Stomach (tissue), 4 donors: ENCODE results near the gene CA5A.

ENCODE experiments used
- EP300 ChIP-seq: sonication (generic); formaldehyde crosslinking; IDR thresholded peaks from one replicate; pipeline ENCODE4 v1.6.1; 2017; ENCODE audit warnings: antibody characterized with exemption
- POLR2A ChIP-seq, 4 donors: fragments of 450-650 bp; IDR thresholded peaks; one replicate each; pipeline ENCODE4 v1.6.1; 2016; ENCODE audit warnings: antibody characterized with exemption in 4 of 4, control low read depth in 2 of 4, mild to moderate bottlenecking in 1 of 4, moderate library complexity in 1 of 4
- TF ChIP-seq, protein P1 (sequence below), 7 experiments: fragments of 450-650 bp in 4 of 7; fragments of 200-600 bp in 3 of 7; sonication (generic) in 3 of 7; IDR thresholded peaks; one replicate each; pipeline ENCODE4 v1.5.1; 2016 to 2019; ENCODE audit warnings: antibody characterized with exemption in 7 of 7, control low read depth in 2 of 7, mild to moderate bottlenecking in 1 of 7

DNA sequence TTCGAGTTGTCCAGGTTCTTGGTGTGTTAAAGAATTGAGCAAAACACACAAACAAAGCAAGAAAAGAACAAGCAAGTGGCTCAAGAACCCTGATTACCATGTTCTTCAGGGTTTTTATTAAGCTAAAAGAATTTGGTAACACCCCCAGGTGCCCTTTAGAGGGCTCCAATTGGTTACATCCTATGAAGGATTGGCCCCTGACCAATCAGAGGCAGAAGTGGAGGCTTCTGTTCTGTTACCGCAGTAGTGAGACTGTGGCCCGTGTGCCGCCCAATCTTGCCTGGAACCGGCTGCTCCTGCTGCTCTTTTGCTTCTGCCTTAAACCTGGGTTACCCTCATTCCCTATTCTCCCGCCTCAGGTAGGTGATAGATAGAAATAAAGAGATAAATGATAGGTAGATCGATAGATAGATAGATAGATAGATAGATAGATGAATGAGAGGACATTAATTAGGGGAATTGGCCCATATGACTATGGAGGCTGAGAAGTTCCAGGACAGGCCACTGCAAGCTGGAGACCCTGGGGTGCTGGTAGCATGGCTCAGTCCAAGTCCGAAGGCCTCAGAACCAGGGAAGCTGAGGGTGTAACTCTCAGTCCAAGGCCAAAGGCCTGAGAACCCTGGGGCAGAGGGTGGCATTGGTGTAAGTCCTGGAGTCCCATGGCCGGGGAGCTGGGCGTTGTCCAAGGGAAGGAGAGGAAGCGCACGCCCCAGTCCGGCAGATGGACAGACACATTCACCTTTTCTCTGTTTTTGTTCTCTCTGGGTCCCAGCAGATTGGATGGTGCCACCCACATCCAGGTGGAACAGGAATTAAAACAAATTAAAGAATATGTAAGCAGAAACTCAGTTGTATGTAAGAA, 3.5 kb upstream of the CA5A start:
- TF ChIP-seq, protein P1, sequence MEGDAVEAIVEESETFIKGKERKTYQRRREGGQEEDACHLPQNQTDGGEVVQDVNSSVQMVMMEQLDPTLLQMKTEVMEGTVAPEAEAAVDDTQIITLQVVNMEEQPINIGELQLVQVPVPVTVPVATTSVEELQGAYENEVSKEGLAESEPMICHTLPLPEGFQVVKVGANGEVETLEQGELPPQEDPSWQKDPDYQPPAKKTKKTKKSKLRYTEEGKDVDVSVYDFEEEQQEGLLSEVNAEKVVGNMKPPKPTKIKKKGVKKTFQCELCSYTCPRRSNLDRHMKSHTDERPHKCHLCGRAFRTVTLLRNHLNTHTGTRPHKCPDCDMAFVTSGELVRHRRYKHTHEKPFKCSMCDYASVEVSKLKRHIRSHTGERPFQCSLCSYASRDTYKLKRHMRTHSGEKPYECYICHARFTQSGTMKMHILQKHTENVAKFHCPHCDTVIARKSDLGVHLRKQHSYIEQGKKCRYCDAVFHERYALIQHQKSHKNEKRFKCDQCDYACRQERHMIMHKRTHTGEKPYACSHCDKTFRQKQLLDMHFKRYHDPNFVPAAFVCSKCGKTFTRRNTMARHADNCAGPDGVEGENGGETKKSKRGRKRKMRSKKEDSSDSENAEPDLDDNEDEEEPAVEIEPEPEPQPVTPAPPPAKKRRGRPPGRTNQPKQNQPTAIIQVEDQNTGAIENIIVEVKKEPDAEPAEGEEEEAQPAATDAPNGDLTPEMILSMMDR (IDR thresholded peaks at IDR 0.05) = no peak
- TF ChIP-seq EP300 (no peak), POLR2A (IDR thresholded peaks at IDR 0.05) (no peak)
